Stimulated activated CD8-positive, alpha-beta memory T cell treated with anti-CD3 and anti-CD28 coated beads, Interleukin-15, amount 100 ng/mL, for 4 hours (primary cell): ENCODE data around the gene TAS2R39.
A peak's percentile ranks its signal among the peaks of the same experiment; 100 is the strongest.
"Not testable (repeated sequence)": the region's sequence is repeated elsewhere in the genome, so short reads cannot be mapped to it uniquely, and the experiment has no call there.

Source experiments
- DNase-seq, 2 donors: peaks; one replicate each; pipeline ENCODE4 v3.0.0-alpha.2; 2020; ENCODE audit warnings: low read depth in 2 of 2

The TAS2R39 gene

GRCh38 chr7:143183024-143183423 is at the start of gene TAS2R39:
Gene TAS2R39, plus strand, starts transcription at chr7:143183419. Its CDS starts 0 bp downstream, at chr7:143183419.
- no peak for DNase-seq

GRCh38 chr7:143147070-143147469 is 36.1 kb upstream of the TAS2R39 start:
- no peak for DNase-seq

- DNase-seq = no peak
These were observed 35.2 kb upstream of the TAS2R39 start for GRCh38 chr7:143148050-143148449.

GRCh38 chr7:143148651-143149050 is 34.6 kb upstream of the TAS2R39 start:
- no peak for DNase-seq

GRCh38 chr7:143150696-143151095 is 32.5 kb upstream of the TAS2R39 start:
- DNase-seq = not testable (repeated sequence)

- DNase-seq = not testable (repeated sequence)
These were observed 24.6 kb upstream of the TAS2R39 start for GRCh38 chr7:143158617-143159016.

GRCh38 chr7:143171697-143172096 is 11.5 kb upstream of the TAS2R39 start:
- DNase-seq = no peak

GRCh38 chr7:143172354-143172753 is 10.9 kb upstream of the TAS2R39 start:
- DNase-seq = no peak

GRCh38 chr7:143176128-143176527 is 7.1 kb upstream of the TAS2R39 start:
- no peak for DNase-seq

GRCh38 chr7:143177374-143178119 is 5.7 kb upstream of the TAS2R39 start:
- no peak for DNase-seq

- DNase-seq = not testable (repeated sequence)
These were observed 2.4 kb upstream of the TAS2R39 start for GRCh38 chr7:143180771-143181170.

GRCh38 chr7:143181349-143181748 is 1.9 kb upstream of the TAS2R39 start:
- no peak for DNase-seq

- DNase-seq = no peak
These were observed 2.3 kb downstream of the TAS2R39 start for GRCh38 chr7:143185551-143185950.

- DNase-seq = no peak
These were observed 5.8 kb downstream of the TAS2R39 start for GRCh38 chr7:143188994-143189393.

GRCh38 chr7:143193880-143194279 is 10.7 kb downstream of the TAS2R39 start:
- DNase-seq = no peak

- DNase-seq = no peak
These were observed 15.8 kb downstream of the TAS2R39 start for GRCh38 chr7:143199040-143199439.

- DNase-seq = no peak
These were observed 18.9 kb downstream of the TAS2R39 start for GRCh38 chr7:143202161-143202560.

- DNase-seq = no peak
These were observed 20.2 kb downstream of the TAS2R39 start for GRCh38 chr7:143203386-143203785.

- DNase-seq = no peak
These were observed 22.5 kb downstream of the TAS2R39 start for GRCh38 chr7:143205560-143206293.

GRCh38 chr7:143210541-143210940 is 27.3 kb downstream of the TAS2R39 start:
- no peak for DNase-seq

- DNase-seq = not testable (repeated sequence)
These were observed 30.3 kb downstream of the TAS2R39 start for GRCh38 chr7:143213478-143213877.

GRCh38 chr7:143214789-143215679 is 31.8 kb downstream of the TAS2R39 start:
- DNase-seq = peak in 1 of 2 donors; percentile 17
